Activated CD8-positive, alpha-beta memory T cell treated with anti-CD3 and anti-CD28 coated beads, Interleukin-2, amount 50 U/mL, for 24 hours (primary cell): Measurements from ENCODE around the gene FAM237B.

ENCODE experiments used
- DNase-seq: peaks from one replicate; pipeline ENCODE4 v3.0.0-alpha.2; 2020; ENCODE audit errors: extremely low read depth

Gene FAM237B

GRCh38 chr7:90290244-90291113 lies 30.6 kb downstream of the FAM237B start:
- DNase-seq = no peak

- no peak for DNase-seq
Observed at GRCh38 chr7:90288154-90288553, 33.0 kb downstream of the FAM237B start.

DNA sequence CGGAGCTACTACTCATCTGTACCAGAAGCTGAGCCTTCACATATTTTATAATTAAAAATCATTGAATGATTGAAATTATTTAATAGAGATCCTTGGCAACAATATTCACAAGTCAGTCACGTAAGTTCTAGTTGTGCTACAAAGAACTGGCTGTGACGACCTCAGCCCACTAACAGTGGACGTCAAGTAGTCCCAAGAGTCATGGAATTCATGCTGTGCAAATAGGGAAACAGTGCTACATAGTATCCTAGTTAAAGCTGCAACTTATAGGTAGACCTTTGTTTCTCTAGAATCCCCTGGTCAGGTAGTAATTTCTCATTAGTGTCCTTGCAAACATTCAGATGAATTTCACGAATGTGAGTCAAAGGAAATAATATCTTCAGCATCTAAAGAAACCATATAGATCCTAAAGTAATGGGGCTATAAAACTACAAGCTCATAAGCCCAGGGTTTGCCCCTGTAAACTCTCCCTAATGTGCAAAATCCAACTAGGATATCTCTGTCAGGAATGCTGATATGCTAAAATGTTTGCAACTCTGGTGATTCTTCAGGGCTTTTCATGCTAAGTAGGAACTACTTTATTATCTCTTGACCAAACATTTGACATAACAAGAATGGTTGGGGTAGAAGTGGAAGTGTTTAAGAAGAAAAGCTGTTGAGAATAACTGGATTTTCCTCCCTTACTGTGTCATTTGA lies 44.9 kb downstream of the FAM237B start:
- no peak for DNase-seq

- DNase-seq = no peak
Observed at GRCh38 chr7:90274161-90274560, 46.9 kb downstream of the FAM237B start.

DNA sequence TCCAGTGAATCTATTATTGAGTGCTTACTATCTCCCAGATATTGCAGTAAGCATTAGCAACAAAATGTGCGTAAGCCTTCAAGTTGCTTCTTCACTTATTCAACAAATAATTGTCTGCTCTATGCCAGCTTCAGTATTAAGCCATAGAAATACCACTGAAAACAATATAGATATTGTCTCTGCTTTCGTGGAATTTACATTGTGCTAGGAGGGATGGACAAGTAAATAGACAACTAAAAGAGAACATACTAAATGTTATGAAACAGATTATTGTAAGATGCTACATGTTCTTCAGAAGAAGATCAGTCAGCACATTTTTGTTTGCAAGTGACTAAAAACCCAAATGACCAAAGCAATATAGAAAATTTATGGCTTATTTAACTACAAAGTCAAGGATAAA lies 48.9 kb downstream of the FAM237B start:
- no peak for DNase-seq

DNA sequence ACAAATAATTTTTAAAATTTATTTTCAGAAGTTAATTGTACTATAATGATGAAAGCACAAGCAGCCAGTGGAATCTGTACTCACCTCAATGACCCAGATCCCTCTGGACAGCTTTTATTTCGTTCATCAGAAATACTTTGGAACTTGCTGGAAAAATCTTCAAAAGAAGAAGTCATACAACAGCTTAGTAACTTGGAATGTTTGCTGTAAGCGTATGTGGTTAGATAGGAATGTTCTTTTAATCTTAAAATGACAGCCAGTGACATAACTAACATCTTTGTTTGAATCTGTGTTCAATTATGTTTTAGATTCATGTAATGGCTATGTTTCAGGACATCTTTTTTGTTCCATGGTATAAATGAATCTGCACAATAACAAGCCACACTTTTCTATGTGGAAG lies 49.4 kb downstream of the FAM237B start:
- DNase-seq = no peak

GRCh38 chr7:90270431-90271178 lies 50.5 kb downstream of the FAM237B start:
- no peak for DNase-seq

DNA sequence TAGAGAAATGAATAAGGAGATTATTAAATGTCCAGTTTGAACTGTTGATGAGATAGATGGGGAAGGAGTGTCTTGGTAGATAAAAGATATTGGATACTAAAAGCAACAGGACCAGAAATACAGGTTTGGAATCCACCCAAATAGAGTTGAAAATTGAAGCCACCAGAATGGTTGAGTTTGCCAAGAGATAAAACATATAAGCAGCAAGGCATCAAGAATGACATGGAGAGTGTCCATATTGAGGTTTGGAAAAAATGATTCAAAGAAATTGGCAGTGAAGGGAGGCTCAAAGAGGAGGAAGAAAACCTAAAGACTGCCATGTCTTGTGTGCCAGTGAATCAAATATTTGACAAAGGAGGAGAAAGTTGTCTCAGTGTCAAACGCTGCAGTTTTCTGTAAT lies 51.9 kb downstream of the FAM237B start:
- no peak for DNase-seq

- no peak for DNase-seq
Observed at GRCh38 chr7:90267263-90267858, 53.7 kb downstream of the FAM237B start.

DNA sequence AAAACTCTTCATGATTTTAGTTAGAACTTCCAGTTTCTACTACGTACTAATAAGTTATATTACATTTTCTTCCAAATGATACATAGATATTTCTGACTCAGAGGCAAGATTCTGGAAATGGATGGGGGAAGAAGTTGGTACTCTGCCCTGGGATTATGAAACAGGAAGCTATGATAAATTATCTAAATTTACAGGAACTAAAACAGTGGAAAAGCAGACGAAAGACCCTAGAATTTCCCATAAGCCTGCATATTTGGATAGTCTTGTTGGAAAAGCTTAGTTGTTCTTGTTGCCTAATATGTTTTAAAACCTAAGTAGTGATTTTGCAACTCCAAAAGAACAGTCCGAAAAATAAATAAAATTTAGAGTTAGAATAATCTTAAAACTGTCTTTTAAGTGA lies 54.3 kb downstream of the FAM237B start:
- DNase-seq = no peak
